HG03196 (cell line): Measurements from ENCODE around the gene PPP2R3A.
A peak's percentile ranks its signal among the peaks of the same experiment; 100 is the strongest.

Source experiments
- ATAC-seq: cut with Tn5 transposase; IDR thresholded peaks from one replicate; pipeline ENCODE4 v1.9.1; 2021; ENCODE audit not compliant: unreplicated experiment

PPP2R3A gene

DNA sequence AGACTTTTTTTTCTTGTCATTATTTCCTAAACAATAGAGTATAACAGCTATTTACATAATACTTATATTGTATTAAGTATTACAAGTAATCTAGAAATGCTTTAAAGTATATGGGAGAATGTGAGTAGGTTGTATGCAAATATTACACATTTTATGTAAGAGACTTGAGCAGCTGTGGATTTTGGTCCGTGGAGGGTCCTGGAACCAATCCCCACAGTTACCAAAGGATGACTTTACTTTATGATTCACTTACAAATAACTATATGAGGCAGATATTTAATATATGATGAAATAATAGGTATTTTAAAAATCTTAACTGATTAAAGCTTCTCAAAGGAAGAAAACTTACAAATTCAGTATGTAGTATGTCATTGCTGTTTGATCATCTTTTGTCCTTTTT is 56.3 kb downstream of the PPP2R3A start:
- ATAC-seq: no peak

DNA sequence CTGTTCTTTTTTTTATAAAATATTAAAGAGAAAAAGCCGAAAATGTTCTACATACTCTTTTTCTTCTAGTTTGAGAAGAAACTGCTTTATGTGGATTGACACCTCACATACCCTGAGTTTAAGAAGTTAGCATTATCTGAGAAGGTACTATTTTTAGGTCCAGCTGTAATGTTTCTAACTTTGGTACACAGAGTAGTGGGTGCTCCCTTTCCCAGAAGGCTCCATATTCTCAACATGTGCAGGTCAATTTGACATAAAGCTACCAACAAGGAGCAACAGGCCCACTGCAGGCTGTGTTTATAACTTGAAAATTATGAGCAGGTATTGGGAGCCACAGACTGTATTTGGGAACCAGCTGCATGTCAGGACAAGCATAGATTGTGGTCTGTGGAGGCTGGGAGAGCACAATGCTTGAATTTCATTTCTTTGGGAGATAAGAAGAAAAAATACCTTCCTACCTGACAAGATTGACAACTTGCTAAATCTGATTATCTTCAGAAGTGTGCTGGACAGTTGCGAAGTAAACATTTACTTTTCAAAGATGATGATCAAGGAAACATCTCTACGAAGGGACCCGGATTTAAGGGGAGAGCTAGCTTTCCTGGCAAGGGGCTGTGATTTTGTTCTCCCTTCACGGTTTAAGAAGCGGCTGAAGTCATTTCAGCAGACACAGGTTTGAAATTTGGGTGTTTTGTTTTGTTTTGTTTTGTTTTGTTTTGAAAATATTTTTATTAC is 57.2 kb downstream of the PPP2R3A start:
- ATAC-seq: no peak

DNA sequence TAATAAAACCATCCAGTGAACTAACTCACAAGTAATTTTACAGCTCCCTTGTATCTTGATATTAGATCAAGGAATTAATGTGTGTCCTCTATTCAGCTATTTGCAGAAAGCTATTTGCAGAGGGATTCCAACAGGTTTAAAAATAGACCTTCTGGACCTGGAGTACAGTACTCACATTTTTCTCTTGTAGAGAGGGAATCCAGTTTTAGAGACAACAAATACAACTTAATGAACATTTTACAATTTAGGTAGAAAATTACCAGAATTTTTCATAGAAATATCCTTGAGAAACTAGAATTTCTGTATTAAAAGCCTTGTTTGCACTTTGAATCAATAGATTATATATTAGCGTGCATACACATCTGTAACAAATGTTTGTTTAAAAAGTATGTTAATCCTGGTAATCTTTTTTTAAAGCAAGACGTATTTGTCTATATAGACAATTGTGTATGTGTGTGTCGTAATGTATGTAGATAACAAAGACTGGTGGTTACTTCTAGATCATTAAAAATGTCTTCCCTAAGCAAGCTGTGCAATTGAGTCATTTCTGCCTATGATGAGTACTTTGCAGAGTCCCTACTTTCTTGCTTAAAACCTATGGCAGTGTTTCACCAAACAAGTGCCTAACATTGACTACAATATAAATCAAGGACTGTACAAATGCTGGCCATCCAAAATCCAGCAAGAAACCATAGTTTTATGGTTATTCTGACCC is 57.9 kb downstream of the PPP2R3A start:
- ATAC-seq: no peak

GRCh38 chr3:136036306-136036705 is 70.8 kb downstream of the PPP2R3A start:
- no peak for ATAC-seq

DNA sequence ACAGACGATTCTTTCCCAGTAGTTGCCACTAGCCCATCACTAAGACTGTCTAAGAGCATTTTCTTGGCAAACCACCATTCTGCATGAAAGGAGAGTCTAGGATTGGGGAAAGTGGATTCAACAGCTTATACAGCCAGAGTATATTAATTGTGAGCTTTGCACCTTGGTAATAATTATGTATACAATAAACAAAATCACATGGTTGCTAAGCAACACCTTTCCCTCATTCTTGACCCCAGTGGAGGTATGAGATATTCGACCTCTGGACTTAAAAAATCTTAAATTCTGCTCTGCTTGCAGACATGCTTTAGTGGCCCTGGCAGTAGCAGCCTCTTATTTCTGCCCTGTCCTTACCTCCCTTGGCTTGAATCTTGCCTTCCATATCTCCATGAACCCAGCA is 73.1 kb downstream of the PPP2R3A start:
- no peak for ATAC-seq

- ATAC-seq: no peak
Observed at GRCh38 chr3:136042608-136043221, 77.2 kb downstream of the PPP2R3A start.

DNA sequence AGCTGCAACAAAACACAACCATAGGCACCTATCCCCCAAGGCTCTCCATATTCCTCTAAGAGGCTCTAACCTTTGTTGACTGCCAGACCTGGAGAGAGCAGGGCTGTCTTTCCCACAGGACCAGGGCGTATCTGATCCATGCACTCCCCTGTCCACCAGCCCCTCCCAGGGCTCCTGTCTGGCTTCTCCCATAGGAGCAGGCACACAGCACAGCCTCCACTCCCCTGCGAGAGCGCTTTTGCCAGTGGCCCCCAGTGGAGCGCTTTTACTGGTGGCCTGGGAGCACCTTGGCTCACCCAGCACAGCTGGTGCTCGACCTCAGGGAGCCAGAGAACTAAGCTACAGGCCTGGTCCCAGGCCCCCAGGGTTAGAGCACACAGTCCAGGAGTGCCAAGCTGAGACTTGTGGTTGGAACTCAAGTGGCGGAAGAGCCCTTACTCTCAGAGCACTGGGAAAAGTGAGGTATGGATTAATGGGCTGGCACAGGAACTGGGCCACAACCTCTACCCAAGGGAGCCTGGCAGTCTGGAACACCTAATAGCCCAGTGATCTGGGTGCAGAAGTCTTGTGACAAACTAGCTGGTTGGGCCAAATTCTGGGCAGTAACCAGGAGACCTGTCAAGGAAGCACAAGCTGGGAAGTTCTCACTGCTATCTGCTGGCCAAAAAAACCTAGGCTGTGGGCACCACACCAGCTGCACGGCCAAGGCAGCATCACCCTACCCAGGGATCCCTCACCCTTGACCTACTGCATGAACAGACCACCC is 79.6 kb downstream of the PPP2R3A start:
- no peak for ATAC-seq

GRCh38 chr3:136048068-136048467 is 82.5 kb downstream of the PPP2R3A start:
- no peak for ATAC-seq

DNA sequence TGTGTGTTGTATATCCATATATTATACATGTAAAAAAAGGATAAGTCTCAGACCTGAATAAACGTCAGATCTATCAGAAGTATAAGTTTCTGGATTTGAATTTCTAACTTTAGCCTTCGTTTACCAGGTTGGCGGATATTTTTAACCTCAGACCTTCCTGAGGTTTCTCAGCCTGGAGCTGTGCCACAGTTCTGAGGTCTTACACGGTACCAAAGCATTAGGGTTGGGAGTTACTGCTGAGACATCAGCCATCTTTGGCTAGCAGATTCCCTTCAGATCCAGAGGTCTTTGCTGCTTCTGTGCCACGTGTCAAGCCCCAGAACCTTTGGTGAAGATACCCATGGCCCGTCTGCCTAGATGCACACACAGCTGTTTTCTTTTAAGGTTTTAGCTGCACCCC is 84.7 kb downstream of the PPP2R3A start:
- no peak for ATAC-seq

DNA sequence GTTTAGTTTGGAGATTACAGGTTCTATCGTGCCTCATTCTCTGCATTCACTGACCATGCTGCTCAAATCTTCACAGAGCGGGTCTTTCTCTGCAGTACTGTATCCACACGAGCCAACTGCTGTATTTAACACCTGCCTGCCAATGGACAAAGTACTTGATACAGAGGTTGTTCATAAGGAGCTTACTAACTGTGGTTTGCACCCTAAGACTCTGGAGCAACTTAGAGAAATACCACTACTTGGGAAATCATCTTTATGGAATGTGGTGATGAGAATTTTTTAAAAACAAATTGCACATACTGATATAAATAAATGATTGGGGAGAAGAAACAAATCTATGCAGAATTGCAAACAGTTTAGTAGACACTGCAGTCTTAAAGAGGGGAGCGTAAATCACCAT is 90.0 kb downstream of the PPP2R3A start:
- no peak for ATAC-seq

DNA sequence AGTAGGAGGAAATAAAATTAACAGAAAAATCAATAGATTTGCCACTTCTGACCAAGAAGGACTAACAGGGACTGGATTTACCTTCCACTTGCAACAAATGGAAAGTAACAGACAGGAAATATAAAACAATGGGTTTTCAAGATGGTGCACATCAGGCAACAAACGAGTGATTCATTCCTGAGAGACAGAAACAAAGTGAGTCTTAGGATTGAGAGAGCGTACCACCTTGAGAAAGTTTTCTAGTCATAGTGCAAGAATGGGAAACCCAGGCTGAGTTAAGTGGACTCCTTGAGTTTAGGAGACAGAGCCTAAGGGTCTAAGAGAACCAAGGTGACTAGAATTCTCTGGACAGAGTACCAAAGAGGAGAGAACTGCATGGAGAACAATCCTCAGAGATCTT is 101.7 kb downstream of the PPP2R3A start:
- ATAC-seq: no peak

DNA sequence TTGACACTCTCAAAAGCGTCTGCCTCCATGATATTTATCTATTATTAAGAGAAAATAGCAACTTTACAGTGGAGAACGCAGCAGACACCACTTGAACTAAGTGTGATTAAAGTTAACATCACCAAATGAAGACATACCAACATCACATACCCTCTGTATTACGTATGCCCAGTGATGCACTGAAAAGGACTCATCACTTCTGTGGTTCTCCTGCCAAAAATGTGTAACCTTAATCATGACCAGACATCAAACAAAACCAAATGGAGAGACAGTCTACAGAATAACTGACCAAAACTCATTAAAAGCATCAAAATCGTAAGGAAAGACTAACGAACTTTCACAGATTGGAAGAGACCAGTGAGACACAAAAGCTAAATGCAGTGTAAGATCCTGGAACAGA is 103.2 kb downstream of the PPP2R3A start:
- no peak for ATAC-seq

DNA sequence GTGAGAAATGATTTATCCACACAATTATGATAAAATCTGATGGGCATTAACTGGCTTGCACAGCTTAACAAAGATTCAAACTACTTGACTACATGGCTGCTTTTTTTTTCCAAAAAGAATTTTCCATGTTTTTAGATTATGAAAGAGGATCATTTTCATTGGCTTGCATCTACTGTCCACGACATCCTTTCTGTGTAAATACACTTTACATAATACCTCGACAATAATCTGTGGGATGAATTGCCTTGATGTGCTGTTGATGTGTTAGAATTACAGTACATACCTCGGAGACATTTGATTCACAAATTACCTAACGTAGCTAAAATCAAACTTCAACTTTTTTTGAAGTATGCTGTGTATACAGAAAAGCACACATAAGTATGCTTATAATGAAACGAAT is 104.4 kb downstream of the PPP2R3A start:
- no peak for ATAC-seq

- no peak for ATAC-seq
Observed at GRCh38 chr3:136070334-136070733, 104.8 kb downstream of the PPP2R3A start.

- ATAC-seq: no peak
Observed at GRCh38 chr3:136070953-136071949, 105.7 kb downstream of the PPP2R3A start.

- ATAC-seq: no peak
Observed at GRCh38 chr3:136074546-136075170, 109.1 kb downstream of the PPP2R3A start.

DNA sequence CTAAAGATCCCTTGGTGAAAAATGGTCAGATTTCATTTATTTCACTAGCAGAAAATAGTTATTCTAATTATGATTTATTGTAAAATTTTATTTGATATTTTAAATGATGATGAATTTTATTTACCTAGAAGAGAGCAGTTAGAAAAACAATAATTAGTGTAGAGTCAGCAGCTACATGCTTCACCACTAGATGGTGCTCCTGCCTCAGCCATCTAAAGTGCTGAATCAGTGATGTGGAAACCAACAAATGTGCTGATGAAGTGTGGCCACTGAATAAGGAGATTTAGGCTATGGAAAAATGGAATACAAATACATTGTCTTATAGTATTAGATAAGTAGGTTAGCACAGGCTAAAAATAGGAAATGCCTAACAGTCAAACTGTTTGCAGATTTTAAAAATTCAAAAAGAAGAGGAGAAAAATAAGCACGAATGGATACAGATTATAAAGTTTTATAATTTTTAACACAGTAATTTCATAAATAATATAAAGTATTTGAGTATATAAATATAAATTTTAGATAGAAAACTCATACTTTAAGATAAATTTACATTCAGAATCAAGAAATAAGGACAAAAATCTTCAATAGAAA is 109.8 kb downstream of the PPP2R3A start:
- ATAC-seq: peak; percentile 64

DNA sequence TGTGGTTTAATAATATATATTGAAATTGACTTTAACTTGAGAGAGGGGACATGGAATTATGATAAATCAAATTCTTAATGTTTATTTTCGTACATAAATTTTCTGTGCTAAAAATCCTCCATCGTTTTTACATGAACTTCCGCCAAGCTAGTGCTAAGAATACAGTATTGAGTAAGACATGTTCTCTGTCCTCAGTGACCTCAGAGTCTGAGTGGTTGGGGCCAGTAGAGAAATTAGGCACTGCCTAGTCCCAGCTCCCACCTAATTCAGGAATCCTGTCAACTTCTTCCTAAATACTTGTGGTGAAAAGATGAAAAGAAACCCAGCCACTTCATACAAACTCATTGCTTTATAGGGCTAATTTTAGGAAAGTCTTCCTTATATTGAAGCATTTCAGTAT is 110.3 kb downstream of the PPP2R3A start:
- no peak for ATAC-seq
